Prostate gland (tissue), 2 donors: ENCODE results near the gene CFAP46.

Experiments used
- CTCF ChIP-seq, 4 experiments: fragments of 200-600 bp in 2 of 4; fragments of 450-650 bp in 2 of 4; sonication (generic) in 2 of 4; IDR thresholded peaks; 1 replicate in 3 of 4; 2 replicates in 1 of 4; pipeline ENCODE4 v1.5.1; 2016 to 2019; ENCODE audit warnings: antibody characterized with exemption in 4 of 4, mild to moderate bottlenecking in 2 of 4, moderate library complexity in 2 of 4
- POLR2A ChIP-seq: fragments of 450-650 bp; IDR thresholded peaks from one replicate; pipeline ENCODE4 v1.6.1; 2016; ENCODE audit warnings: antibody characterized with exemption, mild to moderate bottlenecking

DNA sequence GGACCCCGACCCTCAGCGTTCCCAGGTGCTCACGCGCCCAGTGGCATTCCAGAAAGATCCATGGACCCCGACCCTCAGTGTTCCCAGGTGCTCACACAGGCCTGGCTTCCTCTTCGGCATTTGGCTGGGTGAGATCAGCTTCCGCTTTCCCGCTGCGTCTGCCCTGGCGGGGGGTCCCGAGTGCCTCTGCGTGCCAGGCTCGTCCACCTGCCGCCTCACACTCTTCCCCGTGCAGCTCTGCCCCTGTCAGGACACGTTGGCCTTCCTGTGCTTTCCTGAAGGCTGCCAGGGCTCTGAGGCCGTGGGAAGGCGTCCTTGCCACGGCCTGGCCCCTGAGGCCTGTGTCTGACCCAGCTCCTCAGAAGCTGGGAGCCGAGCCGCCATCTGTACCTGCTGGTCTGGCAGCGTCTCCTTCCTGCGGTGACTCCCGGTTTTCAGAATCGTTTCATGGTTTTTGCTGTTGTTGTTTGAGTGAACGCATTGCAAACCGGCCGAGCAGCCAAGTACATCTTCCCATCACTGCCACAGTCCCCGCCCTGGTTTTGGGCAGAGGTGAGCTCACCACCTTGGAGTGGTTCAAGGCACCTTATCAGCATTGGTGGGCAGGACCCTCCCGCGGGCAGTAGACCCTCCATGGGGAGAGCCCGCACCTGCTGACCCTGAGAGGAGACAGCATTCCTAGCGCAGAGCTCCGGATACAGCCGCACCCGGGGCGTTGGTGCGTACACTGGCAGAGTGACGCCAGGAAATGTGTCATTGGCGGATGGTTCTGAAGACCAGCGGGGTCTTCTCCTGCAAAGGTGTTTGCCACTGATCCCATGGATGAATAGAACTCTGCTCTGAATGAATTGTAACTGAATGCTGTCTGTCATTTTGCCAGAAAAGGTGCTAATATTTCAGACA lies 173.8 kb downstream of the CFAP46 start:
- TF ChIP-seq POLR2A (no peak), CTCF (IDR thresholded peaks at IDR 0.05) (no peak)
